Fibroblast of lung (primary cell): ENCODE data around the gene IL6R. TPM values are rescaled to one million over a fixed set of nuclear protein-coding genes. Genes with fewer than 3 reads are reported as not detected.

Experiments used
- DNase-seq, 2 donors: peaks; one replicate each; pipeline versions ENCODE4 v3.0.0 to v3.0.0-alpha.2; 2010; ENCODE audit warnings: low read depth in 2 of 2
- H2AFZ ChIP-seq: 2 replicates; pipeline ENCODE4 v1.5.1; 2012; ENCODE audit warnings: low read length, control low read depth, inconsistent platforms
- H3K27ac ChIP-seq: 2 replicates; pipeline ENCODE4 v1.5.1; 2011; ENCODE audit warnings: low read length, control low read depth; ENCODE audit not compliant: insufficient read depth
- H3K27me3 ChIP-seq: 2 replicates; pipeline ENCODE4 v1.5.1; 2011; ENCODE audit warnings: mild to moderate bottlenecking, low read length; ENCODE audit not compliant: control insufficient read depth, insufficient read depth
- H3K36me3 ChIP-seq: 2 replicates; pipeline ENCODE4 v1.5.1; 2011; ENCODE audit warnings: low read length; ENCODE audit not compliant: control insufficient read depth, insufficient read depth
- H3K4me1 ChIP-seq: 2 replicates; pipeline ENCODE4 v1.5.1; 2011; ENCODE audit warnings: low read length; ENCODE audit not compliant: control insufficient read depth, insufficient read depth; ENCODE audit errors: extremely low read depth
- H3K4me2 ChIP-seq: 2 replicates; pipeline ENCODE4 v1.5.1; 2011; ENCODE audit warnings: low read length, control low read depth; ENCODE audit not compliant: insufficient read depth; ENCODE audit errors: extremely low read depth
- H3K4me3 ChIP-seq, 4 experiments: fragments of 200-600 bp in 1 of 4; sonication (generic) in 1 of 4; replicated peaks in 1 of 4; 2 replicates each; pipeline ENCODE4 v1.5.1; 2011 to 2016; ENCODE audit warnings: low read length in 4 of 4, low read depth in 3 of 4, mild to moderate bottlenecking in 3 of 4, control low read depth in 2 of 4, inconsistent platforms in 1 of 4, mixed read lengths in 1 of 4; ENCODE audit not compliant: insufficient read depth in 1 of 4; ENCODE audit errors: control extremely low read depth in 1 of 4
- H3K79me2 ChIP-seq: 2 replicates; pipeline ENCODE4 v1.5.1; 2012; ENCODE audit warnings: mild to moderate bottlenecking, low read length, inconsistent platforms; ENCODE audit not compliant: control insufficient read depth, insufficient read depth
- H3K9ac ChIP-seq: 2 replicates; pipeline ENCODE4 v1.5.1; 2011; ENCODE audit warnings: mild to moderate bottlenecking, low read length, control low read depth; ENCODE audit not compliant: insufficient read depth
- H3K9me3 ChIP-seq: 2 replicates; pipeline ENCODE4 v1.5.1; 2012; ENCODE audit warnings: low read depth, low read length; ENCODE audit not compliant: control insufficient read depth, insufficient read depth
- H4K20me1 ChIP-seq: 2 replicates; pipeline ENCODE4 v1.5.1; 2011; ENCODE audit warnings: low read length; ENCODE audit not compliant: control insufficient read depth, insufficient read depth; ENCODE audit errors: extremely low read depth
- CTCF ChIP-seq, 2 donors: IDR thresholded peaks in 1 of 2; conservative IDR thresholded peaks in 1 of 2; 1 replicate in 1 of 2; 2 replicates in 1 of 2; pipeline ENCODE4 v1.5.1; 2011 to 2012; ENCODE audit warnings: low read length in 2 of 2, control low read depth in 1 of 2, inconsistent platforms in 1 of 2, low read depth in 1 of 2, mild to moderate bottlenecking in 1 of 2
- EZH2 ChIP-seq: IDR thresholded peaks from 2 replicates; pipeline ENCODE4 v1.5.1; 2012; ENCODE audit warnings: low read length, control low read depth, mild to moderate bottlenecking; ENCODE audit errors: missing control alignments
- polyA plus RNA-seq, 2 donors: library from polyadenylated mRNA; depleted of rRNA in 1 of 2; stranded (reverse) in 1 of 2; unstranded in 1 of 2; fragments of >200 nt; gene quantifications; 2 replicates each; pipeline ENCODE4 v1.2.1, GENCODE V29; 2011 to 2012; ENCODE audit warnings: missing spikeins in 1 of 2
- total RNA-seq: library from RNA; depleted of rRNA; stranded (reverse); fragments of >200 nt; gene quantifications from 2 replicates; pipeline ENCODE4 v1.2.1, GENCODE V29; 2014

Gene IL6R
- total and polyA plus RNA-seq, 2 donors (not counting 1 experiment from before 2014, with no cell fraction given) = 21.0 to 22.7 TPM

- Histone ChIP-seq H3K9ac (no peak overlapping the region), H3K4me2 (no peak overlapping the region), H3K9me3 (no peaks in the 10 kb centered on the region), H4K20me1 (no peaks in the 10 kb centered on the region), H3K27me3 (peaks cover 10% of the 10 kb centered on the region), H2AFZ (no peak overlapping the region), H3K4me3 (no peak overlapping the region), H3K79me2 (no peaks in the 10 kb centered on the region), H3K4me1 (no peaks in the 10 kb centered on the region), H3K27ac (no peak overlapping the region), H3K36me3 (no peaks in the 10 kb centered on the region)
- DNase-seq = no peak
- no peak for TF ChIP-seq EZH2
- TF ChIP-seq CTCF (conservative IDR thresholded peaks at IDR 0.05 in 1 of 2, IDR thresholded peaks at IDR 0.05 in 1 of 2; ENCODE audit: low read depth in 1 of 2, low read length in 2 of 2) = no peak
Observed at GRCh38 chr1:154517661-154518060, 112.5 kb downstream of the IL6R start.

Other genes with a start within 250 kb of the IL6R start
- gene TPM3, start 213.2 kb upstream of the IL6R start, total RNA-seq = 135 and 215 TPM in 2 replicates
- 842 and 1,032 TPM in 2 replicates for gene TPM3, start 213.2 kb upstream of the IL6R start, polyA plus RNA-seq
- gene CFAP141, start 199.0 kb upstream of the IL6R start, total RNA-seq = not detected in 2 replicates
- not detected in 2 replicates for gene CFAP141, start 199.0 kb upstream of the IL6R start, polyA plus RNA-seq
- 37.5 and 51.9 TPM in 2 replicates for gene UBAP2L, start 184.4 kb upstream of the IL6R start, total RNA-seq
- 180 and 235 TPM in 2 replicates for gene UBAP2L, start 184.4 kb upstream of the IL6R start, polyA plus RNA-seq
- 127 and 152 TPM in 2 replicates for gene HAX1, start 132.7 kb upstream of the IL6R start, total RNA-seq
- 89.9 and 97.9 TPM in 2 replicates for gene HAX1, start 132.7 kb upstream of the IL6R start, polyA plus RNA-seq
- not detected in 2 replicates for gene AQP10, start 84.2 kb upstream of the IL6R start, total RNA-seq
- gene AQP10, start 84.2 kb upstream of the IL6R start, polyA plus RNA-seq = not detected in 2 replicates
- 177 and 205 TPM in 2 replicates for gene ATP8B2, start 79.8 kb upstream of the IL6R start, total RNA-seq
- gene ATP8B2, start 79.8 kb upstream of the IL6R start, polyA plus RNA-seq = 96.7 and 101 TPM in 2 replicates
- under 0.01 TPM in 1 of 2 replicates, not detected in the other for gene TDRD10, start 96.9 kb downstream of the IL6R start, total RNA-seq
- not detected in 2 replicates for gene TDRD10, start 96.9 kb downstream of the IL6R start, polyA plus RNA-seq
- under 0.01 TPM in 1 of 2 replicates, not detected in the other for gene SHE, start 97.1 kb downstream of the IL6R start, total RNA-seq
- gene SHE, start 97.1 kb downstream of the IL6R start, polyA plus RNA-seq = not detected in 2 replicates
- gene UBE2Q1, start 153.3 kb downstream of the IL6R start, total RNA-seq = 23.6 and 27.0 TPM in 2 replicates
- gene UBE2Q1, start 153.3 kb downstream of the IL6R start, polyA plus RNA-seq = 18.1 and 20.1 TPM in 2 replicates
- under 0.01 TPM in 1 of 2 replicates, not detected in the other for gene CHRNB2, start 162.4 kb downstream of the IL6R start, total RNA-seq
- 0.02 TPM in 2 replicates for gene CHRNB2, start 162.4 kb downstream of the IL6R start, polyA plus RNA-seq
- gene ADAR, start 202.8 kb downstream of the IL6R start, total RNA-seq = 78.6 and 98.4 TPM in 2 replicates
- 128 and 140 TPM in 2 replicates for gene ADAR, start 202.8 kb downstream of the IL6R start, polyA plus RNA-seq